ENCODE measurements around the gene TP53I13. TPM values are rescaled to one million over a fixed set of nuclear protein-coding genes. Genes with fewer than 3 reads are reported as not detected.

Gene TP53I13
- total RNA-seq, 1 donor from 2014 or later = 78.8 TPM

DNA sequence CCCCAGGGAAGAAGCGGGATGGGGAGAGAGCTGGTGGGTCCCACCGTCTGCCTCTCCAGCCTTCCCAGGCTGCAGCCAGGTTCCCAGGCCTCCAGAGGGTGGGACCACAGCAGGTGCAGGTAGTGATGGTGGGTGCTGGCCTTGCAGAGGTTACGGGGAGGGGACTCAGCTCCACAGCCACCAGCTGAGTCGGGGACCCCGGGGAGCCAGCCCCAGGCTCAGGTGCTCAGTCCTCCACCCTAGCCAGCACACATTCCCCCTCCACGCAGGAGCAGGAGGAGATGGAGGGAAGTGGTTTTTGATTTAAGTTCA is 5.0 kb downstream of the TP53I13 start:
- TF ChIP-seq, protein P1, sequence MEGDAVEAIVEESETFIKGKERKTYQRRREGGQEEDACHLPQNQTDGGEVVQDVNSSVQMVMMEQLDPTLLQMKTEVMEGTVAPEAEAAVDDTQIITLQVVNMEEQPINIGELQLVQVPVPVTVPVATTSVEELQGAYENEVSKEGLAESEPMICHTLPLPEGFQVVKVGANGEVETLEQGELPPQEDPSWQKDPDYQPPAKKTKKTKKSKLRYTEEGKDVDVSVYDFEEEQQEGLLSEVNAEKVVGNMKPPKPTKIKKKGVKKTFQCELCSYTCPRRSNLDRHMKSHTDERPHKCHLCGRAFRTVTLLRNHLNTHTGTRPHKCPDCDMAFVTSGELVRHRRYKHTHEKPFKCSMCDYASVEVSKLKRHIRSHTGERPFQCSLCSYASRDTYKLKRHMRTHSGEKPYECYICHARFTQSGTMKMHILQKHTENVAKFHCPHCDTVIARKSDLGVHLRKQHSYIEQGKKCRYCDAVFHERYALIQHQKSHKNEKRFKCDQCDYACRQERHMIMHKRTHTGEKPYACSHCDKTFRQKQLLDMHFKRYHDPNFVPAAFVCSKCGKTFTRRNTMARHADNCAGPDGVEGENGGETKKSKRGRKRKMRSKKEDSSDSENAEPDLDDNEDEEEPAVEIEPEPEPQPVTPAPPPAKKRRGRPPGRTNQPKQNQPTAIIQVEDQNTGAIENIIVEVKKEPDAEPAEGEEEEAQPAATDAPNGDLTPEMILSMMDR (conservative IDR thresholded peaks at IDR 0.05; ENCODE audit: low read depth, low read length) = no peak
- H3K4me3 ChIP-seq (ENCODE audit: low read depth, low read length) = no peak overlapping the region
- DNase-seq (ENCODE audit: low read depth) = no peak

DNA sequence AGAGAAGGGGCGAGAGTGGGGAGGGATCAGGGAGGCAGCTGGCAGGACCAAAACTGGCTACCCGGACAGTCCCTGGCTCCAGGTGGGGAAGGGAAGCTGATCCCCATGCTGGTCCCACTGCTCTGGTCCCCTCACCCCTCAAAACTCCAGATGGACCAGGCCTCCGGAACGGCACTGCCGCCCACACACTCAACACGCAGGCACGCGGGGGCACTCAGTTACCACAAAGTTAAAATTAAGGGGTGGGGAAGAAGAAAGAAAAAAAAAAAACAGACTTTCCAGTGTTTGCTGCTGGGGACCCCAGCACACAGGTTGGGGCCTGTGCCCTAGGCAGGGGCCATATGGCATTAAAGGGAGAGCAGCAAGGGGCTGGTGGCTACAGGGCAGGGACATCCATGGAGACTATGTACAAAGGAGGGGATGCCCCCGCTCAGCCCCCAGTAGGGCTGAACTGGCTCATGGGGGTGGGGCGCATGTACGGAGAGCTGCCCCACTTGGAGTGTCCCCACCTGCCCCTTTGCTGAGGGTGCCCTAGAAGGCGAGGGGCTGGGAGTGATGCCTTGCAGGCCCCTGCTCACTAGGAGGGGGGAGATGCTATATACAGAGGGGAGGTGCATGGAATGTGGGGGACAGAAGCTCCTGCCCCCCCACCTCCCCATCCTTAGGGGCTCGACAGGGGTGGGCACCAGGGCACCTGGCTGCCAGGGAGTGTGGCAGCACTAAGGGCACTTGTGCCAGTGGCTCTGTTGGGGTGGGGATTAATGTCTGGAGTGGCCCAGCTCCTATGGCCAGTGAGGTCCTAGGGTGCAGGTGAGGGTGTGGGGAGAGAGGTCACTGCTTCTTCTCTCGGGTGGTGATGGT is 5.6 kb downstream of the TP53I13 start:
- TF ChIP-seq, protein P1 (conservative IDR thresholded peaks at IDR 0.05; ENCODE audit: low read depth, low read length) = no peak
- DNase-seq (ENCODE audit: low read depth) = no peak
- no peak overlapping the region for H3K4me3 ChIP-seq (ENCODE audit: low read depth, low read length)

DNA sequence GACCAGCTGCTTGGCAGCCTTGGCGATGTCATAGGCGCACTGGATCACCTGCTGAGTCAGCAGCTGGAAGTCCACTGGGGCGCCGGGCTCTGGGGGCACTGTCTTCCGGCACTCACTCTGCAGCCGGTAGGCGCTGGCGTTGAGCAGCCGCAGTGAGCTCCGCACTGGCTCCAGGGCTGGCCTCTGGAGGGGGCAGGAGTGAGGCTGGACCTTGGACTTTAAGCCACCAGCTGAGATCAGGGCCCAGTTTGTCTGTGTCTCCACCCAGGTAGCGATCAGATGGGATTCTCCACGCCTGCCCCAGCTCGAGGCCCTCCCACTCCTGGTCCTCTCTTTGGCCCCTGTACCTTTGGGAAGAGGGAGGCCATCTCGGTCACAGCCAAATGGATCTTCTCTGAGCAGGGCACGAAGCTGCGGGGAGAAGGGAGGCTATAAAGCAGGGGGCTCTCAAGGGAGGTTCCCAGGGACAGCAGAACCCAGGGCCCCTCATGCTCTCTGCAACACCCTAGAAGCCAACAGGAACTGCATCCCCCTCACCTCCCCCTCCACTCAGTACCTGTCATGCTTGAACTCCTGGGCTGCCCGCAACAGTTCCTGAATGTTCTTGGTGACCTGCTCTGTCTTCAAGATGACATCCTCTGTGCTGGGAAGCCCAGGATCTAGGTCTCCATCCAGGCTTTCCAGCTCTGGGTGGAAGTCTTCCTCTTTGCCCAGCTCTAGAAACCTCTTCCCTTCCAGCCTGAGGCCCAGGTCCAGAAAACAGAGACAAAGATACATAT is 6.4 kb downstream of the TP53I13 start:
- TF ChIP-seq, protein P1 (conservative IDR thresholded peaks at IDR 0.05; ENCODE audit: low read depth, low read length) = no peak
- H3K4me3 ChIP-seq (ENCODE audit: low read depth, low read length) = no peak overlapping the region
- DNase-seq (ENCODE audit: low read depth) = no peak

DNA sequence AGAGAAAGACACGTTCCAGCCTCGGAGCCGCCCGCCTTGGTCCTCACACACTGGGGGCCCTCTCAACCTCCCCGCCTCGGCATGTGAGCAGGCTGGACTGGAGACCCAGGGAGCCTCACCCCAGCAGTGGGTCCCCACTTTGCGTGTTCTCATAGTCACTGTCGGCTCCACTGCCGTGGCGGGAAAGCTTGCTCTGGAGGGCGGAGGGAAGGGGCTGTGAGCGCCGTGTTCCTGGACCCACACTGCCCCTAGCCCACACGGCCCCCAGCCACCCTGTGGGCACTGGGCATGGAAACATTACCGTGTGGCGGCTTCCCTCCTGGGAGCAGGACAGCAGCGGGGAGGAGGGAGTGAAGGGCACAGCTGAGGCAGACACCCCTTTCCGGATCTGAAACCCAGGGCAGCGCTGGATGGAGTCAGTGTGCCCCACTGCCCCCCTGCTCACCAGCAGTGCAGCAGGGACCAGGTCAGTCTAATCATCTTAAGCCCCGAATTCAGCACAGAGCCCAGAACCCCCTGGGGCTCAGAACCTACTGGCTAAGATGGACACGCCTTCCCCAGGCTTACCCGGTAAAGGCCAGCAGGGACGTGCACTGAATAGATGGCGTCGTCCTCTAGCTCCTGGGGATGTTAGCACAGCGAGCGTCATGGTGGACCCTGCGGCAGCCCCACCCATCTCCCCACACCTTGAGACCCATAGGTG is 7.2 kb downstream of the TP53I13 start:
- DNase-seq (ENCODE audit: low read depth) = no peak
- TF ChIP-seq, protein P1 (conservative IDR thresholded peaks at IDR 0.05; ENCODE audit: low read depth, low read length) = no peak
- no peak overlapping the region for H3K4me3 ChIP-seq (ENCODE audit: low read depth, low read length)

DNA sequence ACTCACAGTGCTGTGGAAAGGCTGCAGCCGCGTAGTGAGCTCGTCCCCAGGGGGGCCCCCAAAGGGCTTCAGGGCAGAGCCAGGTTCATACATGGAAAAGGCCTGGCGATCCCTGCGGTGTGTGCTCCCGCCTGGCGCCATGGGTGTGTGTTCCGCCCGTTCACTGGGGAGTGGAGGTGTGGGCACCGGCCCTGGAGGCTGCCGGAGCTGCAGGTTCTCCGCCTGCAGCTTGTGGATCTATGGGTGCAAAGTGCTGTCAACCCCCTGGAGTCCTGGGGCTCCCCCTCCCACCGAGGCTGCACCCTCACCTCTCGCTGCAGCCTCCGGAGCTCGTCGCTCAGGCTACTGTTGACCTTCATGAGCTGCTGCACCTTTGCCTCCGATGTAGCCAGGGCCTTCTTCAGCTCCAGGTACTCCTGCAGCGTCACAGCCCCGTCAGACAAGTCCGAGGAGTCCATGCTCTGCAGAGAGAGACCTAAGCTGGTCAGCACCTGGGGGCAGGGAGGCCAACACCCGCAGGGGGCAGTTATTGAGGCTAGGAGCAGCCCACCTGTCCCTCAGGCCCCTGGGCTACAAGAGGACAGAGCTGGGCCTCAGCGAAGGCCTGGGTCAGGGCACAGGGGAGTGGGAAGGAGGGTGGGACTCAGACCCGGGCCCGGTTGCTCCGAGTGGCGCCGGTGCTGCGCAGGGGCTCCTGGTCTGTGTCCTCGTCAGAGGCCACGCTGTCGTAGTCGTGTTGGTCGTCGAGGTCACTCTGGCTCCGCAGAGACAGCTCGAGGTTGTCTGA is 7.9 kb downstream of the TP53I13 start:
- TF ChIP-seq, protein P1 (conservative IDR thresholded peaks at IDR 0.05; ENCODE audit: low read depth, low read length) = no peak
- DNase-seq (ENCODE audit: low read depth) = no peak
- no peak overlapping the region for H3K4me3 ChIP-seq (ENCODE audit: low read depth, low read length)

DNA sequence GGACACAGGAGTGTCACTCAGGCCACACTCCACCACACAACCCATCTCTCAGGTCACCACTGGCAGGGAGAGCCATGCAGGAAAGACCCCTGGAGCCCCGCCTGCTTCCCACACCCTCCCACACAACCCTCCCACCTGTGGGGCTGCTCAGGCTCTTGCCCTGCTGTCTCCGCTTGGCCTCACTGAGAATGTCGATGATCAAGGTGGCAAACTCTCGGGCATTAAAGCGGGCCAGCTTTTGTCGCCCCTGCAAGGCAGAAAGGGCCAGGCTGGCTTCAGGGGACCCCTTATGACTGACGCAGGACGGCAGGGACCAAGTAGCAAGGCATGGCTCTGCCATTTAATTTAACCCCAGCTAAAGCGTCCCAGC is 8.5 kb downstream of the TP53I13 start:
- DNase-seq (ENCODE audit: low read depth) = no peak
- H3K4me3 ChIP-seq (ENCODE audit: low read depth, low read length) = no peak overlapping the region
- TF ChIP-seq, protein P1 (conservative IDR thresholded peaks at IDR 0.05; ENCODE audit: low read depth, low read length) = no peak

All from epithelial cell of proximal tubule (primary cell).